IMR-90 (cell line): ENCODE measurements around the gene PSPH. TPM values are rescaled to one million over a fixed set of nuclear protein-coding genes. Genes with fewer than 3 reads are reported as not detected.
A peak's percentile ranks its signal among the peaks of the same experiment; 100 is the strongest.

Source experiments
- ATAC-seq: fragments of 200-7000 bp; cut with Tn5 transposase; 2 replicates; pipeline ENCODE4 v1.9.1; 2020; ENCODE audit warnings: low read depth, mild to moderate bottlenecking, moderate library complexity
- BruUV-seq: library from RNA; stranded (reverse); fragments of 400-500 nt; replicated peaks from 2 replicates; lab custom pipeline; 2021; lab: Mats Ljungman, UMichigan
- CTCF ChIA-PET: fragments of 300-600 bp; formaldehyde crosslinking; extraction: SDS; loops from one replicate; lab custom pipeline; 2021; ENCODE audit warnings: antibody characterized with exemption; lab: Yijun Ruan, JAX
- POLR2A ChIA-PET: fragments of 300-600 bp; sonication (Branson Sonifier 250); formaldehyde crosslinking; loops from one replicate; lab custom pipeline; 2022; ENCODE audit warnings: antibody characterized with exemption; ENCODE audit not compliant: unreplicated experiment; lab: Charles Lee
- DNase-seq: peaks from one replicate; pipeline ENCODE4 v3.0.0; 2013
- H2AFZ ChIP-seq: replicated peaks from 2 replicates; pipeline ENCODE3; 2013; ENCODE audit warnings: low read length, mild to moderate bottlenecking; ENCODE audit not compliant: poor library complexity
- H2AK5ac ChIP-seq: 2 replicates; pipeline ENCODE4 v1.6.1; 2013; ENCODE audit warnings: low read depth, low read length, inconsistent platforms
- H2AK9ac ChIP-seq: replicated peaks from 2 replicates; pipeline ENCODE3; 2013; ENCODE audit warnings: mild to moderate bottlenecking, low read depth, low read length, moderate library complexity; ENCODE audit not compliant: poor library complexity
- H2BK120ac ChIP-seq: 2 replicates; pipeline ENCODE4 v1.6.1; 2013; ENCODE audit warnings: low read depth, low read length, inconsistent platforms
- H2BK15ac ChIP-seq: 3 replicates; pipeline ENCODE4 v1.6.1; 2013; ENCODE audit warnings: low read depth, low read length, inconsistent platforms
- H2BK20ac ChIP-seq: 2 replicates; pipeline ENCODE4 v1.6.1; 2013; ENCODE audit warnings: low read depth, mild to moderate bottlenecking, inconsistent platforms, low read length, moderate library complexity
- H2BK5ac ChIP-seq: 2 replicates; pipeline ENCODE4 v1.6.1; 2013; ENCODE audit warnings: mild to moderate bottlenecking, low read depth, low read length, inconsistent platforms; ENCODE audit not compliant: poor library complexity, severe bottlenecking
- H3K14ac ChIP-seq: replicated peaks from 2 replicates; pipeline ENCODE4 v1.6.1; 2013; ENCODE audit warnings: low read depth, low read length, inconsistent platforms
- H3K18ac ChIP-seq: 2 replicates; pipeline ENCODE4 v1.6.1; 2013; ENCODE audit warnings: low read depth, low read length, control low read depth
- H3K23ac ChIP-seq: 2 replicates; pipeline ENCODE4 v1.6.1; 2013; ENCODE audit warnings: low read depth, low read length, inconsistent platforms
- H3K27ac ChIP-seq: 2 replicates; pipeline ENCODE4 v1.5.1; 2013; ENCODE audit warnings: mild to moderate bottlenecking, control low read depth, low read length; ENCODE audit not compliant: insufficient read depth
- H3K27me3 ChIP-seq: 2 replicates; pipeline ENCODE4 v1.6.1; 2013; ENCODE audit warnings: low read length; ENCODE audit not compliant: control insufficient read depth, insufficient read depth
- H3K36me3 ChIP-seq: 2 replicates; pipeline ENCODE4 v1.6.1; 2013; ENCODE audit warnings: low read length, mixed read lengths; ENCODE audit not compliant: control insufficient read depth, insufficient read depth
- H3K4ac ChIP-seq: 2 replicates; pipeline ENCODE4 v1.6.1; 2013; ENCODE audit warnings: low read depth, low read length, inconsistent platforms
- H3K4me1 ChIP-seq: 2 replicates; pipeline ENCODE4 v1.6.1; 2013; ENCODE audit warnings: low read length, mixed read lengths; ENCODE audit not compliant: control insufficient read depth, insufficient read depth
- H3K4me2 ChIP-seq: 2 replicates; pipeline ENCODE4 v1.6.1; 2013; ENCODE audit warnings: low read depth, mild to moderate bottlenecking, control low read depth, low read length, moderate library complexity
- H3K4me3 ChIP-seq: 2 replicates; pipeline ENCODE4 v1.5.1; 2013; ENCODE audit warnings: low read depth, mild to moderate bottlenecking, control low read depth, low read length, moderate library complexity; ENCODE audit not compliant: insufficient read depth
- H3K56ac ChIP-seq: 2 replicates; pipeline ENCODE4 v1.6.1; 2013; ENCODE audit warnings: low read length, inconsistent platforms; ENCODE audit not compliant: insufficient read depth; ENCODE audit errors: extremely low read depth
- H3K79me1 ChIP-seq, 2 experiments: 2 replicates each; pipeline ENCODE4 v1.6.1; 2013; ENCODE audit warnings: low read length in 2 of 2, inconsistent platforms in 1 of 2, low read depth in 1 of 2
- H3K9ac ChIP-seq: 2 replicates; pipeline ENCODE4 v1.6.1; 2013; ENCODE audit warnings: low read depth, low read length, control low read depth
- H3K9me1 ChIP-seq: 2 replicates; pipeline ENCODE4 v1.6.1; 2013; ENCODE audit warnings: low read length, inconsistent platforms; ENCODE audit not compliant: insufficient read depth
- H3K9me3 ChIP-seq: 2 replicates; pipeline ENCODE4 v1.6.1; 2013; ENCODE audit warnings: low read length; ENCODE audit not compliant: control insufficient read depth, insufficient read depth
- H4K20me1 ChIP-seq: 2 replicates; pipeline ENCODE4 v1.6.1; 2013; ENCODE audit warnings: low read length, inconsistent platforms; ENCODE audit not compliant: insufficient read depth
- H4K5ac ChIP-seq: 2 replicates; pipeline ENCODE4 v1.6.1; 2013; ENCODE audit warnings: mild to moderate bottlenecking, low read depth, low read length, control low read depth
- H4K8ac ChIP-seq, 2 experiments: 2 replicates each; pipeline ENCODE4 v1.6.1; 2013; ENCODE audit warnings: low read depth in 2 of 2, low read length in 2 of 2, control low read depth in 1 of 2, inconsistent platforms in 1 of 2
- H4K91ac ChIP-seq: 2 replicates; pipeline ENCODE4 v1.6.1; 2013; ENCODE audit warnings: low read depth, low read length, inconsistent platforms; ENCODE audit not compliant: insufficient read depth
- CHD1 ChIP-seq: IDR thresholded peaks from 2 replicates; pipeline ENCODE4 v1.6.1; 2012; ENCODE audit warnings: low read depth, low read length, improper control_type of control experiment
- CTCF ChIP-seq: conservative IDR thresholded peaks from 2 replicates; pipeline ENCODE4 v1.5.1; 2012; ENCODE audit warnings: mild to moderate bottlenecking, low read depth, low read length, improper control_type of control experiment
- FOS ChIP-seq: fragments of 150-350 bp; IDR thresholded peaks from 2 replicates; pipeline ENCODE4 v1.6.1; 2016; ENCODE audit warnings: low read depth, low read length
- MAFK ChIP-seq: IDR thresholded peaks from 2 replicates; pipeline ENCODE4 v1.6.1; 2012; ENCODE audit warnings: low read depth, low read length, improper control_type of control experiment
- MAZ ChIP-seq: IDR thresholded peaks from 2 replicates; pipeline ENCODE4 v1.6.1; 2012; ENCODE audit warnings: low read depth, mild to moderate bottlenecking, low read length, improper control_type of control experiment, moderate library complexity, borderline replicate concordance
- POLR2A ChIP-seq: IDR thresholded peaks from 2 replicates; pipeline ENCODE4 v1.6.1; 2012; ENCODE audit warnings: mild to moderate bottlenecking, low read depth, low read length
- RAD21 ChIP-seq: IDR thresholded peaks from 2 replicates; pipeline ENCODE4 v1.6.1; 2012; ENCODE audit warnings: low read length, improper control_type of control experiment
- SMC3 ChIP-seq: fragments of 150-350 bp; IDR thresholded peaks from 2 replicates; pipeline ENCODE4 v1.6.1; 2016; ENCODE audit warnings: low read depth, mild to moderate bottlenecking, antibody characterized with exemption, low read length, moderate library complexity
- WGBS, 2 experiments: methylation state at CpG; one replicate each; pipeline versions ENCODE4 v1.1.5 to v1.1.7; 2013; ENCODE audit warnings: missing lambda C conversion rate in 2 of 2; ENCODE audit not compliant: insufficient read length in 1 of 2; ENCODE audit errors: extremely low coverage in 2 of 2; 5-methylcytosine and 5-hydroxymethylcytosine counted together
- dilution Hi-C: fragments of 300-500 bp; cut with HindIII; formaldehyde crosslinking; loops from one replicate; pipeline ENCODE4 v1.14.3; 2018; ENCODE audit warnings: low sequenced_read_pairs; ENCODE audit not compliant: unreplicated experiment
- in situ Hi-C: fragments of 300-500 bp; cut with MboI; formaldehyde crosslinking; loops from 3 replicates; pipeline ENCODE4 v1.14.3; 2019; ENCODE audit warnings: low sequenced_read_pairs, inconsistent platforms, mixed read lengths
- intact Hi-C: fragments of 100-400 bp; cut with micrococcal nuclease; formaldehyde crosslinking; loops from 2 replicates; pipeline ENCODE4 v1.10.0; 2022
- polyA plus RNA-seq, 3 experiments: library from polyadenylated mRNA; depleted of rRNA; stranded (reverse); fragments of >200 nt; gene quantifications; 2 replicates each; pipeline ENCODE4 v1.2.3, GENCODE V29; 2012; ENCODE audit warnings: low replicate concordance in 1 of 3
- total RNA-seq: library from RNA; depleted of rRNA; stranded (reverse); fragments of >200 nt; gene quantifications from 2 replicates; pipeline ENCODE4 v1.2.3, GENCODE V29; 2012

Gene PSPH
- total and polyA plus RNA-seq, 2 of the 4 experiments (the other 2 are of a cell fraction): 31.8 to 48.4 TPM

GRCh38 chr7:55964261-55965099 lies 86.8 kb downstream of the PSPH start, which contains the start of gene NIPSNAP2:
NIPSNAP2 (plus strand) TSS chr7:55964585; CDS start chr7:55964610, 25 bp downstream.
- ATAC-seq: peak; percentile 95
- peaks cover 4% of the 10 kb centered on the region; the same call in 1 of the 2 replicates for H3K4me1 ChIP-seq
- BruUV-seq: no TSS peak
- in situ Hi-C loops: loop anchor here (25.0 kb wide), 2 partner anchors 527 to 677 kb away; no protein-coding TSS in a partner anchor
- H3K18ac ChIP-seq: peak within 1 kb of the TSS; percentile 24
- H3K36me3 ChIP-seq: peaks cover 6% of the 10 kb centered on the region
- peak within 1 kb of the TSS; percentile 85 to 89; a peak in 3 of 4 replicates for H4K8ac ChIP-seq
- H2BK15ac ChIP-seq: no peak within 1 kb of the TSS
- H3K56ac ChIP-seq: peak within 1 kb of the TSS; percentile 79; the same call in 1 of the 2 replicates
- peak within 1 kb of the TSS; percentile 95 for H3K4me3 ChIP-seq
- H3K79me1 ChIP-seq: peaks cover 6 to 38% of the 10 kb centered on the region in 2 experiments
- WGBS, 2 experiments: 1% methylated on average over 33 of the region's 105 CpGs; no CpG with 5 or more reads in 1 of the 2 experiments
- H3K27me3 ChIP-seq: no peaks in the 10 kb centered on the region
- no peaks in the 10 kb centered on the region for H3K9me3 ChIP-seq
- H3K9me1 ChIP-seq: no peaks in the 10 kb centered on the region
- H2AK9ac ChIP-seq: peak within 1 kb of the TSS; percentile 97
- H3K23ac ChIP-seq: peak within 1 kb of the TSS; percentile 91
- H2BK20ac ChIP-seq: no peak within 1 kb of the TSS
- peak; percentile 43 for TF ChIP-seq SMC3
- peak; percentile 93; the same call in 1 of the 2 replicates for TF ChIP-seq MAZ
- TF ChIP-seq CHD1: no peak
- peak; percentile 49 for TF ChIP-seq RAD21
- TF ChIP-seq MAFK: no peak
- peak; percentile 75 for TF ChIP-seq CTCF
- no peak for TF ChIP-seq FOS
- peak; percentile 76 for TF ChIP-seq POLR2A
- H4K91ac ChIP-seq: peak within 1 kb of the TSS; percentile 37; the same call in 1 of the 2 replicates
- H2AFZ ChIP-seq: peak within 1 kb of the TSS; percentile 97
- H3K4ac ChIP-seq: peak within 1 kb of the TSS; percentile 80
- ChIA-PET POLR2A (no interaction called here), CTCF (interaction anchor here (0.6 to 1.0 kb wide), 13 partner anchors 12 to 689 kb away, joined by 3 to 6 read pairs (median 4); no protein-coding TSS in a partner anchor)
- H2AK5ac ChIP-seq: peak within 1 kb of the TSS; percentile 49; the same call in 1 of the 2 replicates
- H3K4me2 ChIP-seq: peak within 1 kb of the TSS; percentile 85
- DNase-seq: peak; percentile 35
- peak within 1 kb of the TSS; percentile 86 for H3K27ac ChIP-seq
- H4K5ac ChIP-seq: peak within 1 kb of the TSS; percentile 70
- H4K20me1 ChIP-seq: peaks cover 12% of the 10 kb centered on the region
- peak within 1 kb of the TSS; percentile 90 for H3K9ac ChIP-seq
- H3K14ac ChIP-seq: peak within 1 kb of the TSS; percentile 83
- intact Hi-C loops: loop anchor here (1.0 to 2.0 kb wide), 2 partner anchors 323 to 684 kb away; no protein-coding TSS in a partner anchor
- H2BK120ac ChIP-seq: peak within 1 kb of the TSS; percentile 45; the same call in 1 of the 2 replicates
- peak within 1 kb of the TSS; percentile 31 for H2BK5ac ChIP-seq
- dilution Hi-C loops: no loop called here
